Keratinocyte (primary cell): ENCODE data around the gene SYK.

Source experiments
- CTCF ChIP-seq, 3 experiments: IDR thresholded peaks in 1 of 3; conservative IDR thresholded peaks in 1 of 3; optimal IDR thresholded peaks in 1 of 3; 2 replicates in 2 of 3; 3 replicates in 1 of 3; pipeline versions ENCODE3 to v1.5.1; 2011; ENCODE audit warnings: low read length in 3 of 3, mild to moderate bottlenecking in 3 of 3, moderate library complexity in 2 of 3, control low read depth in 1 of 3, inconsistent platforms in 1 of 3; ENCODE audit not compliant: insufficient read depth in 2 of 3; ENCODE audit errors: extremely low read depth in 1 of 3
- EZH2 ChIP-seq: IDR thresholded peaks from one replicate; pipeline ENCODE4 v1.6.1; 2012; ENCODE audit warnings: inconsistent platforms, mild to moderate bottlenecking, low read length, moderate library complexity

- TF ChIP-seq CTCF (optimal IDR thresholded peaks at IDR 0.05 in 1 of 3, IDR thresholded peaks at IDR 0.05 in 1 of 3, conservative IDR thresholded peaks at IDR 0.05 in 1 of 3; ENCODE audit: extremely low read depth in 1 of 3, insufficient read depth in 2 of 3, low read length in 3 of 3), result no peak
- no peak for TF ChIP-seq EZH2
Observed at GRCh38 chr9:90789408-90789807, 12.2 kb upstream of the SYK start.
